Activated CD4-positive, alpha-beta memory T cell treated with anti-CD3 and anti-CD28 coated beads, Interleukin-2, amount 10 ng/mL, durations not matched to agents 7 days and 5 days (primary cell): ENCODE results near the gene CTXND2. TPM values are rescaled to one million over a fixed set of nuclear protein-coding genes. Genes with fewer than 3 reads are reported as not detected.
A peak's percentile ranks its signal among the peaks of the same experiment; 100 is the strongest.
"Not testable (repeated sequence)": the region's sequence is repeated elsewhere in the genome, so short reads cannot be mapped to it uniquely, and the experiment has no call there.

Source experiments
- CTCF ChIA-PET: fragments of 350-600 bp; sonication (Branson Sonifier 250); formaldehyde crosslinking; loops from one replicate; lab custom pipeline; 2021; ENCODE audit warnings: antibody characterized with exemption, inconsistent platforms; lab: Charles Lee
- POLR2A ChIA-PET: fragments of 350-600 bp; sonication (Branson Sonifier 250); formaldehyde crosslinking; loops from one replicate; lab custom pipeline; 2021; ENCODE audit warnings: antibody characterized with exemption; lab: Charles Lee
- DNase-seq: peaks from one replicate; pipeline ENCODE4 v3.0.0-alpha.2; 2020
- H3K27ac Mint-ChIP-seq: one replicate; pipeline ENCODE4 v1.8.0; 2021; ENCODE audit warnings: mild to moderate bottlenecking, mixed read lengths
- H3K27me3 Mint-ChIP-seq: one replicate; pipeline ENCODE4 v1.8.0; 2021; ENCODE audit warnings: mixed read lengths
- H3K36me3 Mint-ChIP-seq: one replicate; pipeline ENCODE4 v1.8.0; 2021; ENCODE audit warnings: low read depth, mixed read lengths
- H3K4me1 Mint-ChIP-seq: one replicate; pipeline ENCODE4 v1.8.0; 2021; ENCODE audit warnings: mixed read lengths
- H3K4me3 Mint-ChIP-seq: one replicate; pipeline ENCODE4 v1.8.0; 2021; ENCODE audit warnings: mild to moderate bottlenecking, mixed read lengths
- H3K9me3 Mint-ChIP-seq: one replicate; pipeline ENCODE4 v1.8.0; 2021; ENCODE audit warnings: mixed read lengths
- total RNA-seq, 2 experiments: library from RNA; stranded (reverse); gene quantifications; one replicate each; pipeline ENCODE4 v1.2.3, GENCODE V29; 2021

The CTXND2 gene
- total RNA-seq, 2 experiments from 2014 or later: not detected

DNA sequence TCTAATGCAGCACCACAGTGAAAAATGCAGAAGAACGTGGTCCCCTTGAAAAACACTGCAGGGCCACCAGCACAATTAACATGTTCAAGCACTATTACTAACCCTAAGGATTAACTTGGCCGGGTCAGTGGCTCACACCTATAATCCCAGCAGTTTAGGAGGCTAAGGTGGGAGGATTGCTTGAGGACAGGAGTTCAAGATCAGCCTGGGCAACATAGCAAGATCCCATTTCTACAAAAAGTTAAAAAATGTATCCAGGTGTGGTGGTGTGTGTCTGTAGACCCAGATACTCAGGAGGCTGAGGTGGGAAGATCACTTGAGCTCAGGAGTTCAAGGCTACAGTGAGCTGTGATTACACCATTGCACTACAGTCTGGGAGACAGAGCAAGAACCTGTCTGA lies 13.4 kb upstream of the CTXND2 start:
- H3K27ac Mint-ChIP-seq: no peak overlapping the region
- H3K36me3 Mint-ChIP-seq: peaks cover 39% of the 10 kb centered on the region
- peaks cover 37% of the 10 kb centered on the region for H3K4me1 Mint-ChIP-seq
- CTCF ChIA-PET: no interaction called here
- DNase-seq: no peak
- no peaks in the 10 kb centered on the region for H3K27me3 Mint-ChIP-seq
- H3K9me3 Mint-ChIP-seq: no peaks in the 10 kb centered on the region
- POLR2A ChIA-PET: interaction anchor here (0.9 to 1.3 kb wide), 2 partner anchors 25 to 49 kb away, joined by 3 read pairs; no protein-coding TSS in a partner anchor
- no peak overlapping the region for H3K4me3 Mint-ChIP-seq

GRCh38 chr1:150874455-150875196 lies 12.3 kb upstream of the CTXND2 start:
- Mint-ChIP-seq H3K4me3 (peak overlapping the region; percentile 95), H3K27ac (peak overlapping the region; percentile 91), H3K27me3 (no peaks in the 10 kb centered on the region), H3K4me1 (peaks cover 37% of the 10 kb centered on the region), H3K36me3 (peaks cover 33% of the 10 kb centered on the region), H3K9me3 (no peaks in the 10 kb centered on the region)
- ChIA-PET POLR2A (interaction anchor here (0.6 to 3.2 kb wide), 11 partner anchors 15 to 295 kb away, joined by 3 to 21 read pairs (median 3); partner anchors contain the start of genes CTSS, MCL1 and MINDY1), CTCF (interaction anchor here (0.7 to 1.1 kb wide), 3 partner anchors 15 to 47 kb away, joined by 3 to 4 read pairs (median 3); no protein-coding TSS in a partner anchor)
- no peak for DNase-seq

DNA sequence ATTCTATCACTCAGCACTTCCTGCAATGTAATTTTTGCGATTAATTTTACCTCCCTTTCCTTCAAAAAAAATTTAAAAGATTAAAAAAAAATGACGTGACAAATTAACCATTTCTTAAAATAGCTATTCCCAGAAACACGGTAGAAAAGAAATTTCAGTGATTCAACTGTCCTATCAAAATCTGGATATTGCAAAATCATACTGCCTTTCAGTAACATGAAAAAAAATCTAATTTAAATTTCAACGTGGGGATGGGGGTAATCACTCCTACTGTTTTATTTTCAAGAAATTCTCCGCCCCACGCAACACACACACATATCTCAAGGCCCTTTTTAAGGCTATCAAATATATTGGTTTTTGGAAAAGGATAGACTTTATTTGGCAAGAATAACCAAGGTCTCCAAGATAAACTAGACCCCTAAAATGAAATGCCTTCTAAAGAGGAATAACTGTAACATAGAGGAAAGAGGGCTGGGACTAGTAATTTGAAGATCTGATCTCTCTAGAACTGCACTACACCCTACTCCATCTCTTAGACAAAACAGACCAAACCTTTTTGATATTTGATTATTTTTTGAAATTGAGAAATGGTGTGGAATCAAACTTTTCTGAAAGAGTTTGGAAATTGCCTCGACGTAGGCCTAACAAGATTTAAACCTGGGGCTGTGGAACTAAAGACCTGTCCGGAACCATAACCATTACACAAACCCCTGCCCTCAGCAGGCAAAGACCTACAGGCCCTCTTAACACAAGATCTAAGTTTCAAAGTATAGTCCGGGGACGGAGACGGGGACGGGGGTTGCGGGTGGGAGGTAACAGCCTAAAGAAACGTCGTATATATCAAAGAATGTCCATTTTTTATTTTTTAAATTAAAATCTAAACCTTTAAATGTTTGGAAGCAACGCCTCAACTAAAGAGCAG lies 11.5 kb upstream of the CTXND2 start:
- peak overlapping the region; percentile 95 for H3K4me3 Mint-ChIP-seq
- no peaks in the 10 kb centered on the region for H3K27me3 Mint-ChIP-seq
- ChIA-PET POLR2A (interaction anchor here (0.6 to 3.2 kb wide), 14 partner anchors 15 to 296 kb away, joined by 3 to 21 read pairs (median 4); partner anchors contain the start of genes CTSS, MCL1, MINDY1 and SETDB1), CTCF (interaction anchor here (0.7 to 1.1 kb wide), 2 partner anchors 14 to 18 kb away, joined by 3 read pairs; no protein-coding TSS in a partner anchor)
- H3K9me3 Mint-ChIP-seq: no peaks in the 10 kb centered on the region
- DNase-seq: peak; percentile 28
- peak overlapping the region; percentile 91 for H3K27ac Mint-ChIP-seq
- H3K36me3 Mint-ChIP-seq: peaks cover 28% of the 10 kb centered on the region
- peaks cover 34% of the 10 kb centered on the region for H3K4me1 Mint-ChIP-seq

- H3K4me1 Mint-ChIP-seq: peaks cover 34% of the 10 kb centered on the region
- peaks cover 22% of the 10 kb centered on the region for H3K36me3 Mint-ChIP-seq
- no peaks in the 10 kb centered on the region for H3K27me3 Mint-ChIP-seq
- CTCF ChIA-PET: no interaction called here
- no peak for DNase-seq
- POLR2A ChIA-PET: interaction anchor here (0.9 to 3.2 kb wide), 8 partner anchors 14 to 314 kb away, joined by 3 to 21 read pairs (median 4); partner anchors contain the start of genes ENSA, MCL1 and SETDB1
- H3K27ac Mint-ChIP-seq: peak overlapping the region; percentile 91
- peak overlapping the region; percentile 95 for H3K4me3 Mint-ChIP-seq
- no peaks in the 10 kb centered on the region for H3K9me3 Mint-ChIP-seq
These were observed 10.8 kb upstream of the CTXND2 start for GRCh38 chr1:150876119-150876454.

GRCh38 chr1:150878931-150879330 lies 8.0 kb upstream of the CTXND2 start:
- ChIA-PET POLR2A (interaction anchor here (0.9 kb wide), 1 partner anchor 11 kb away, joined by 3 read pairs; no protein-coding TSS in a partner anchor), CTCF (interaction anchor here (0.7 kb wide), 1 partner anchor 11 kb away, joined by 5 read pairs; no protein-coding TSS in a partner anchor)

GRCh38 chr1:150881331-150882070 lies 5.4 kb upstream of the CTXND2 start:
- H3K27ac Mint-ChIP-seq: no peak overlapping the region
- H3K36me3 Mint-ChIP-seq: no peaks in the 10 kb centered on the region
- DNase-seq: no peak
- POLR2A ChIA-PET: no interaction called here
- H3K27me3 Mint-ChIP-seq: peaks cover 7% of the 10 kb centered on the region
- no peak overlapping the region for H3K4me3 Mint-ChIP-seq
- CTCF ChIA-PET: interaction anchor here (1.0 kb wide), 1 partner anchor 9 kb away, joined by 3 read pairs; no protein-coding TSS in a partner anchor
- H3K4me1 Mint-ChIP-seq: peaks cover 21% of the 10 kb centered on the region
- H3K9me3 Mint-ChIP-seq: no peaks in the 10 kb centered on the region

More at GRCh38 chr1:150878931-150879330, 8.0 kb upstream of the CTXND2 start:
- H3K4me1 Mint-ChIP-seq: peaks cover 34% of the 10 kb centered on the region
- H3K36me3 Mint-ChIP-seq, H3K4me3 Mint-ChIP-seq, H3K27ac Mint-ChIP-seq, H3K9me3 Mint-ChIP-seq, DNase-seq, H3K27me3 Mint-ChIP-seq: not testable (repeated sequence)

GRCh38 chr1:150883121-150883520 lies 3.8 kb upstream of the CTXND2 start:
- H3K27ac Mint-ChIP-seq, H3K9me3 Mint-ChIP-seq, DNase-seq, H3K36me3 Mint-ChIP-seq, H3K4me3 Mint-ChIP-seq: not testable (repeated sequence)
- ChIA-PET CTCF (interaction anchor here (1.6 kb wide), 1 partner anchor 39 kb away, joined by 6 read pairs; no protein-coding TSS in a partner anchor), POLR2A (interaction anchor here (1.1 kb wide), 1 partner anchor 16 kb away, joined by 3 read pairs; no protein-coding TSS in a partner anchor)
- peaks cover 13% of the 10 kb centered on the region for H3K27me3 Mint-ChIP-seq
- H3K4me1 Mint-ChIP-seq: peaks cover 18% of the 10 kb centered on the region

DNA sequence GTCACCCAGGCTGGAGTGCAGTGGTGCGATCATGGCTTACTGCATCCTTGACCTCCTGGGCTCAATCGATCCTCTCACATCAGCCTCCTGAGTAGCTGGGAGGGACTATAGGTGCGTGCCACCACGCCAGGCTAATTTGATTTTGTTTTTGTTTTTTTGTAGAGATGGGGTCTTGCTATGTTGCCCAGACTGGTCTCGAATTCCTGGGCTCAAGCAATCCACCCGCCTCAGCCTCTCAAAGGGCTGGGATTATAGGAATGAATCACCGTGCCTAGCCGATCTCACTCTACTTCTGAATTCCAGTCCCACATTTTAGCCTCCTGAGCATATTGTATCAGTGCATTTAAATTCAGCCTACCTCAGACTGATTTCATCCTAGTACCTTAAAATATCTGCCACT lies 1.8 kb downstream of the CTXND2 start:
- H3K9me3 Mint-ChIP-seq: no peaks in the 10 kb centered on the region
- H3K27ac Mint-ChIP-seq: no peak overlapping the region
- ChIA-PET POLR2A (no interaction called here), CTCF (interaction anchor here (0.7 to 3.6 kb wide), 2 partner anchors 34 to 243 kb away, joined by 3 to 20 read pairs; no protein-coding TSS in a partner anchor)
- no peak for DNase-seq
- peaks cover 5% of the 10 kb centered on the region for H3K36me3 Mint-ChIP-seq
- H3K4me3 Mint-ChIP-seq: no peak overlapping the region
- H3K27me3 Mint-ChIP-seq: peaks cover 6% of the 10 kb centered on the region
- H3K4me1 Mint-ChIP-seq: peaks cover 37% of the 10 kb centered on the region

- Mint-ChIP-seq H3K27me3 (peaks cover 6% of the 10 kb centered on the region), H3K9me3 (no peaks in the 10 kb centered on the region), H3K27ac (peak overlapping the region; percentile 81), H3K4me3 (peak overlapping the region; percentile 22), H3K36me3 (peaks cover 5% of the 10 kb centered on the region), H3K4me1 (peaks cover 35% of the 10 kb centered on the region)
- no peak for DNase-seq
- ChIA-PET CTCF (interaction anchor here (0.6 to 3.6 kb wide), 6 partner anchors 9 to 330 kb away, joined by 3 to 20 read pairs (median 4); no protein-coding TSS in a partner anchor), POLR2A (interaction anchor here (0.6 to 2.3 kb wide), 8 partner anchors 11 to 402 kb away, joined by 3 to 21 read pairs (median 4); partner anchors contain the start of genes ARNT, MCL1, SETDB1 and TARS2)
These were observed 3.1 kb downstream of the CTXND2 start for GRCh38 chr1:150890033-150890416.

DNA sequence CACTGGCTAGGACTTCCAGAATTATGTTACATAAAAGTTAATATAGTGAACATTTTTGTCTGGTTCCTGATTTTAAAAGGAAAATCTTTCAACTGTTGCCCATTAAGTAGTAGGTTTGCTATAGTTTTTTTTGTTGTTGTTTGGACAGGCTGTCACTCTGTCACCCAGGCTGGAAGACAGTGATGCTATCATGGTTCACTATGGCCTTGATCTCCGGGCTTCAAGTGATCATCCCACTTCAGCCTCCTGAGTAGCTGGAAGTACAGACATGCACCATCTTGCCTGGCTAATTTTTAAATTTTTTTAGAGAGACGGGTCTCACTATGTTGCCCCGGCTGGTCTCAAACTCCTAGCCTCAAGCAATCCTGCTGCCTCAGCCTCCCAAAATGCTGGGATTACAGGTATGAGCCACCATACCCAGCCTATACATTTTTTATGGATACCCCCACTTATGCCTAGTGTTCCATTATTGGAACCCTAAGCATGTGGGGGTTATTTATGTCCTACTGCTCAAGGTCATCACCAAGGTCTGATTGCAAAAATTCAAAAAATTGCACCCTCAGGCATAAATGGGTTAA lies 6.5 kb downstream of the CTXND2 start:
- Mint-ChIP-seq H3K36me3 (peaks cover 2% of the 10 kb centered on the region), H3K4me1 (peaks cover 26% of the 10 kb centered on the region), H3K27me3 (peaks cover 11% of the 10 kb centered on the region), H3K9me3 (no peaks in the 10 kb centered on the region), H3K27ac (no peak overlapping the region), H3K4me3 (no peak overlapping the region)
- DNase-seq: no peak
- CTCF ChIA-PET: interaction anchor here (1.2 kb wide), 1 partner anchor 30 kb away, joined by 4 read pairs; no protein-coding TSS in a partner anchor
- POLR2A ChIA-PET: no interaction called here

DNA sequence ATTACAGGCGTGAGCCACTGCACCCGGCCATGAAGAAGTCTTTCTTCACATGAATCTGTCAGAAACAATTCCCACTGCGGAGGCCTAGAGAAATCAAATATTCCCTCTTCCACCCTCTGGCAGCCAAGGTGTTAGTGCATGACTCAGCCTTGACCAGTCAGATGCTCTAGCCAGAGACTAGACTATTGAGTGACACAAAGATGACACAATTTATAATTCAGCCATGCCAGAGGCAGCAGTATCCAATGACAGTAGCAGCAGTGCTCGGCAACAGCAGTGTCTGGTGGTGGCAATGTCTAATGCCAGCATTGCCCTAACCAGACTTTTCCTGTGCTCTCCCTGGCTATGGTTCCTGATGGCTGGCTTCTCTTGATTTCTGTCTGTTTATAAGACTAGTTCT lies 8.7 kb downstream of the CTXND2 start:
- no peak for DNase-seq
- Mint-ChIP-seq H3K27ac (no peak overlapping the region), H3K9me3 (no peaks in the 10 kb centered on the region), H3K4me3 (no peak overlapping the region), H3K4me1 (peaks cover 10% of the 10 kb centered on the region), H3K27me3 (peaks cover 14% of the 10 kb centered on the region), H3K36me3 (no peaks in the 10 kb centered on the region)
- ChIA-PET CTCF (no interaction called here), POLR2A (no interaction called here)
